BE2C (cell line): ENCODE results near the gene KRR1.

Experiments
- DNase-seq: peaks from one replicate; pipeline ENCODE4 v3.0.0-alpha.2; 2020
- H3K27me3 ChIP-seq: fragments of 250-450 bp; sonication (Bioruptor Pico); 2 replicates; pipeline ENCODE4 v1.5.1; 2020; ENCODE audit warnings: mild to moderate bottlenecking
- H3K36me3 ChIP-seq: fragments of 250-450 bp; sonication (Bioruptor Pico); 2 replicates; pipeline ENCODE4 v1.5.1; 2020; ENCODE audit warnings: mild to moderate bottlenecking
- H3K4me1 ChIP-seq: fragments of 250-450 bp; sonication (Bioruptor Pico); 2 replicates; pipeline ENCODE4 v1.5.1; 2020
- H3K4me3 ChIP-seq: 2 replicates; pipeline ENCODE4 v1.5.1; 2011; ENCODE audit warnings: low read depth, low read length
- H3K9me3 ChIP-seq: fragments of 250-450 bp; sonication (Bioruptor Pico); 2 replicates; pipeline ENCODE4 v1.5.1; 2020
- TF ChIP-seq, protein P1 (sequence below): IDR thresholded peaks from 2 replicates; pipeline ENCODE4 v1.5.1; 2012; ENCODE audit warnings: mild to moderate bottlenecking, low read depth, low read length

KRR1 gene

DNA sequence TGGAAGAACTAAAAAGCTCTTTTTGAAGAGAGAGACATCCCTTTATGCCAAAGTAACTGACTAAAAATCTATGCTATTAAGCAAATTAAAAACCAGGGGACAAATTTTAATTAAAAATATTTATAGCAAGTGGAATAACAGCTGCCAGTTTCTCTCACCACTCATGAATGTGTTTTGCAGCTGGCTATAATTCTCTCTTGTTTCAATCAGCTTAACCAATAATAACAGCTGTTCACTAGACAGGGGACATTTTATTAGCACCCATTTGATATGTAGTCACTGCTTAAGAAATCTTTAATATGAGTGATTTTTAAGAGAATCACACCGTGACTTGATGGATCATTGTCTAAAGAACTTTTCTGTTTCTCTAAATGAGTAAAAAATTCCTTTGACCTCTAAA, 34.2 kb upstream of the KRR1 start:
- TF ChIP-seq, protein P1, sequence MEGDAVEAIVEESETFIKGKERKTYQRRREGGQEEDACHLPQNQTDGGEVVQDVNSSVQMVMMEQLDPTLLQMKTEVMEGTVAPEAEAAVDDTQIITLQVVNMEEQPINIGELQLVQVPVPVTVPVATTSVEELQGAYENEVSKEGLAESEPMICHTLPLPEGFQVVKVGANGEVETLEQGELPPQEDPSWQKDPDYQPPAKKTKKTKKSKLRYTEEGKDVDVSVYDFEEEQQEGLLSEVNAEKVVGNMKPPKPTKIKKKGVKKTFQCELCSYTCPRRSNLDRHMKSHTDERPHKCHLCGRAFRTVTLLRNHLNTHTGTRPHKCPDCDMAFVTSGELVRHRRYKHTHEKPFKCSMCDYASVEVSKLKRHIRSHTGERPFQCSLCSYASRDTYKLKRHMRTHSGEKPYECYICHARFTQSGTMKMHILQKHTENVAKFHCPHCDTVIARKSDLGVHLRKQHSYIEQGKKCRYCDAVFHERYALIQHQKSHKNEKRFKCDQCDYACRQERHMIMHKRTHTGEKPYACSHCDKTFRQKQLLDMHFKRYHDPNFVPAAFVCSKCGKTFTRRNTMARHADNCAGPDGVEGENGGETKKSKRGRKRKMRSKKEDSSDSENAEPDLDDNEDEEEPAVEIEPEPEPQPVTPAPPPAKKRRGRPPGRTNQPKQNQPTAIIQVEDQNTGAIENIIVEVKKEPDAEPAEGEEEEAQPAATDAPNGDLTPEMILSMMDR = no peak
- DNase-seq = no peak

DNA sequence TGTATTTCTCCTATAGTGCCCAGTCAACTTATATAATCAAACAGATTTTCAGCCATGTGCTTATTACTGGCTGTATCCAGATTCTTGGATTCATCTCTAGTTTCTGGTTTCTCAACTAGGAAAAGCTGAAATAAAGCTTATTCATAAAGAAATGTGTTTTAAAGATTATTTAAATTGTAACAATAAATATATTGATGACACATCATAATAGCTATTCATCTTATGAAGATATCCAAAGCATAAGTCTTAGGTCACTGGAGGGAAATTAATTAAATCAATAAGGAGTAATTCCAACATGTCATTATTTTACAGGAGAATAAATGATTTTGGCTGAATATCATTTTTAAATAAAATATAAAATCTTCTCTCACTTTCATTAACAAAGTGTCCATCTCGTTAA, 32.1 kb upstream of the KRR1 start:
- Histone ChIP-seq H3K9me3 (no peaks in the 10 kb centered on the region), H3K36me3 (no peaks in the 10 kb centered on the region), H3K4me1 (peaks cover 5% of the 10 kb centered on the region), H3K27me3 (no peaks in the 10 kb centered on the region), H3K4me3 (no peak overlapping the region)
- TF ChIP-seq, protein P1 = no peak
- DNase-seq = no peak

More for the DNA sequence above, 34.2 kb upstream of the KRR1 start:
- no peaks in the 10 kb centered on the region for H3K36me3 ChIP-seq
- H3K9me3 ChIP-seq = no peaks in the 10 kb centered on the region
- no peak overlapping the region for H3K4me3 ChIP-seq
- peaks cover 4% of the 10 kb centered on the region for H3K4me1 ChIP-seq
- H3K27me3 ChIP-seq = no peaks in the 10 kb centered on the region

DNA sequence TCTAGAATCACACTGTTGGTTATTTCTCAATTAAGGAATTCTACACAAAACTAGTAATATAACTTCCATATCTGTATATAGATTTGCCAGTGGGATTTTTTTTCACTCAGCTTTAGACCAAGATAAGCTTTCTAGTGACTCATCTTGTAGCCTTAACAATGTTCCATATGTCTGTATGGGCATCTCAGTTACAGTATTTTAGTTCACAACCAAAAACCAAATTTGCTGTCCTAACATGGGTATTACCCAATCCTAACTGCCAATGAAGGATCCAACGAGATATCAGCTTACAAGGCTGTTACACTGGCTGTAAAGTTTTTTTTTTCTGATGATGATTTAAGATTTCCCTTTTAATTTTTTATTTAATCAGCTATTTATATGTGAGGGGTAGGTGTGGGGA, 31.5 kb upstream of the KRR1 start:
- Histone ChIP-seq H3K4me1 (peaks cover 5% of the 10 kb centered on the region), H3K36me3 (no peaks in the 10 kb centered on the region), H3K4me3 (no peak overlapping the region), H3K9me3 (no peaks in the 10 kb centered on the region), H3K27me3 (no peaks in the 10 kb centered on the region)
- no peak for DNase-seq
- TF ChIP-seq, protein P1 = no peak

DNA sequence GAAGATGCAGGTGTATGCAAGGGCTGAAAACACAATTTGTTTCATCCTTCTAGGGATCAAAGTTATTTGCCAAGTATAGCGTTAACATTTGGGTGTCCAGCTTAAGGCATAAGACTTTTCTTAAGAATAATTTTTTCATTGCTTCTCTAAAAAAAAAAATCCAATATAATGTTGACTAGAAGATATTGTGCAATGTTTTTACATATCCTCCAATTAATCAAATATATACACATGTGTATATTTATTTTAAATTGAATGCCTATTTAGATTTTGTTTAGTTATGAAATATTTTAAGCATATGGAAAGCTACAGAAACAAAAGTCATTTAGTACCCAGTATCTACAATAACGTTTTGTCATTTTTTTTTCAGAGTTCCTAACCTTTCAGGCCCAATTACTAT, 28.5 kb upstream of the KRR1 start:
- Histone ChIP-seq H3K27me3 (no peaks in the 10 kb centered on the region), H3K9me3 (no peaks in the 10 kb centered on the region), H3K36me3 (no peaks in the 10 kb centered on the region), H3K4me1 (peaks cover 5% of the 10 kb centered on the region), H3K4me3 (no peak overlapping the region)
- no peak for DNase-seq
- TF ChIP-seq, protein P1 = no peak

DNA sequence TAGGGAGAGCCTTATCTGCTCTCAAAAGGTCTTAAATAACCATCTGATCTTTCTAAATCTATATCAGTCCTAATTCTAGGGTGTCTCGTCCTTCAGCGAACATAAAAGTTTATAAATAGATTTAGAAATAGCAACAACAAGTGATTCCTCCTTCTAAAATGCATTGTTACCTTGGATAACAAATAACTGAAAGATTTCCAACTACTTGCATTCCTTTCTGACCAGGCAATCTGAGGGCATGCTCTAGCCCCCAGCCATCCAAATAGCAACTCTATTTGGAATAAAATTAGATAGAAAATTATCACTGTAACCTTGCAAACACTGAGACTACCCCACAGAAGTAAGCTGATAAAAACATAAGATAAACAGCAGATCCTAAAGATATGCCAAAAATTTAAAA, 21.8 kb upstream of the KRR1 start:
- TF ChIP-seq, protein P1 = no peak
- Histone ChIP-seq H3K27me3 (no peaks in the 10 kb centered on the region), H3K9me3 (no peaks in the 10 kb centered on the region), H3K4me3 (no peak overlapping the region), H3K36me3 (no peaks in the 10 kb centered on the region), H3K4me1 (peaks cover 5% of the 10 kb centered on the region)
- DNase-seq = no peak

DNA sequence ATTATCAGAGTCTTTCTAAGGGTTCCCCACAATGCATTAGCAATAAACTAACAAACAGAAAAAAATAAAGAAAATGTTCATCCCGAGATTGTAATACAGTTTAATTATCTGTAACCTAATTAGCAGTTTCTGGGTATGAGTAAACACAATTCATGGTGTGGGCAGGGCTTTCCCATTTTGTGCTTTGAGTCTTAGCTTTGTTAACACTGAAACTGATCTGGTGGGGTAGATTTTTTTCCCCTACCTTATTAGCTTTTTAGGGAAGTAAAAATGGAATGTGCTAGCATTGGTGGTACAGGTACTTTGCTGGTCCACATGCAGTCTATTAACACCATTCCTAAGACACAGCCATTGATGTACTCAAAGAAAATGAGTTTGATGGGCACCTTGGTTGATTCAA, 18.4 kb upstream of the KRR1 start:
- Histone ChIP-seq H3K27me3 (no peaks in the 10 kb centered on the region), H3K36me3 (no peaks in the 10 kb centered on the region), H3K9me3 (no peaks in the 10 kb centered on the region), H3K4me3 (no peak overlapping the region), H3K4me1 (peaks cover 5% of the 10 kb centered on the region)
- TF ChIP-seq, protein P1 = no peak
- DNase-seq = no peak
